GM18858 (cell line): ENCODE measurements around the gene COL20A1.
"Not testable (repeated sequence)": the region's sequence is repeated elsewhere in the genome, so short reads cannot be mapped to it uniquely, and the experiment has no call there.

ENCODE experiments used
- ATAC-seq: cut with Tn5 transposase; IDR thresholded peaks from one replicate; pipeline ENCODE4 v1.9.1; 2021; ENCODE audit not compliant: unreplicated experiment

COL20A1 gene

GRCh38 chr20:63290136-63290676 lies 2.8 kb upstream of the COL20A1 start:
- no peak for ATAC-seq

GRCh38 chr20:63290677-63291472 lies 2.1 kb upstream of the COL20A1 start:
- no peak for ATAC-seq

- ATAC-seq, result no peak
These were observed 1.2 kb upstream of the COL20A1 start for GRCh38 chr20:63291811-63292210.

- no peak for ATAC-seq
These were observed 689 bp upstream of the COL20A1 start for GRCh38 chr20:63292292-63292701.

GRCh38 chr20:63293456-63293855 lies 470 bp downstream of the COL20A1 start:
- no peak for ATAC-seq

GRCh38 chr20:63293871-63294535 lies 1.0 kb downstream of the COL20A1 start:
- ATAC-seq, result no peak

- ATAC-seq, result no peak
These were observed 1.5 kb downstream of the COL20A1 start for GRCh38 chr20:63294536-63294900.

GRCh38 chr20:63295018-63295417 lies 2.0 kb downstream of the COL20A1 start:
- no peak for ATAC-seq

- ATAC-seq, result no peak
These were observed 2.4 kb downstream of the COL20A1 start for GRCh38 chr20:63295422-63295821.

GRCh38 chr20:63295846-63296245 lies 2.9 kb downstream of the COL20A1 start:
- ATAC-seq, result no peak

GRCh38 chr20:63296531-63297299 lies 3.7 kb downstream of the COL20A1 start:
- ATAC-seq, result no peak

GRCh38 chr20:63297371-63297781 lies 4.4 kb downstream of the COL20A1 start:
- no peak for ATAC-seq

GRCh38 chr20:63297796-63298572 lies 5.0 kb downstream of the COL20A1 start:
- ATAC-seq, result no peak

GRCh38 chr20:63298731-63299312 lies 5.8 kb downstream of the COL20A1 start:
- no peak for ATAC-seq

GRCh38 chr20:63301671-63302070 lies 8.7 kb downstream of the COL20A1 start:
- ATAC-seq, result no peak

- ATAC-seq, result no peak
These were observed 10.2 kb downstream of the COL20A1 start for GRCh38 chr20:63303095-63303666.

GRCh38 chr20:63305393-63305792 lies 12.4 kb downstream of the COL20A1 start:
- no peak for ATAC-seq

- not testable (repeated sequence) for ATAC-seq
These were observed 13.1 kb downstream of the COL20A1 start for GRCh38 chr20:63305933-63306672.
